ENCODE measurements around the gene HMGCR. TPM values are rescaled to one million over a fixed set of nuclear protein-coding genes. Genes with fewer than 3 reads are reported as not detected.

Gene HMGCR
- total and polyA plus RNA-seq, 4 donors, result 12.4 to 237 (median 77.1) TPM

DNA sequence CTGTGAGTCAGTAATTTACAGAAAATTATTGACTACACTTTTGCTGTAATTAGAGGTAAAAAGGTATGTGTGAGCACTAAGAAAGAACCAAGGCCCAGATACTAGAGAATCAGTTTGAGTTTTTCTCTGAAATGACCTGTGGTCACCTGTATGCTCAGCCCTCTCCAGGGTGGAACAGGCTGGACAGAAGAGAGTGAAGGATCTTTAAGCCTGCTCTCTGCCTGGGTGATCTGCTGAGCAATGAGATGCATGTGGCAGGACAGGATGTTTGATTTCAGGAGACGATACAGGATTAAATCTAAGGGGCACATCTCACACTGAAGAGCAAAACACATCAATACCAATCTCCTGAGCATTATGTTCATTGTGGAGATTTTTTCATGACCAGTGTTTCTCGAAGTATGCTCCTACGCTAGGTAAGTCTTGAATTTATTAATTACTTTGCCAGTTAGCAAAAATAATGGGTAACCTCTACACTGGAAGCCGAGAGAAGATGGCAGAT is 25.5 kb downstream of the HMGCR start (continued):
- TF ChIP-seq, protein P1, sequence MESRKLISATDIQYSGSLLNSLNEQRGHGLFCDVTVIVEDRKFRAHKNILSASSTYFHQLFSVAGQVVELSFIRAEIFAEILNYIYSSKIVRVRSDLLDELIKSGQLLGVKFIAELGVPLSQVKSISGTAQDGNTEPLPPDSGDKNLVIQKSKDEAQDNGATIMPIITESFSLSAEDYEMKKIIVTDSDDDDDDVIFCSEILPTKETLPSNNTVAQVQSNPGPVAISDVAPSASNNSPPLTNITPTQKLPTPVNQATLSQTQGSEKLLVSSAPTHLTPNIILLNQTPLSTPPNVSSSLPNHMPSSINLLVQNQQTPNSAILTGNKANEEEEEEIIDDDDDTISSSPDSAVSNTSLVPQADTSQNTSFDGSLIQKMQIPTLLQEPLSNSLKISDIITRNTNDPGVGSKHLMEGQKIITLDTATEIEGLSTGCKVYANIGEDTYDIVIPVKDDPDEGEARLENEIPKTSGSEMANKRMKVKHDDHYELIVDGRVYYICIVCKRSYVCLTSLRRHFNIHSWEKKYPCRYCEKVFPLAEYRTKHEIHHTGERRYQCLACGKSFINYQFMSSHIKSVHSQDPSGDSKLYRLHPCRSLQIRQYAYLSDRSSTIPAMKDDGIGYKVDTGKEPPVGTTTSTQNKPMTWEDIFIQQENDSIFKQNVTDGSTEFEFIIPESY (IDR thresholded peaks at IDR 0.05), result no peak
- TF ChIP-seq JUND (IDR thresholded peaks at IDR 0.05) (no peak), RXRA (IDR thresholded peaks at IDR 0.05) (no peak)

DNA sequence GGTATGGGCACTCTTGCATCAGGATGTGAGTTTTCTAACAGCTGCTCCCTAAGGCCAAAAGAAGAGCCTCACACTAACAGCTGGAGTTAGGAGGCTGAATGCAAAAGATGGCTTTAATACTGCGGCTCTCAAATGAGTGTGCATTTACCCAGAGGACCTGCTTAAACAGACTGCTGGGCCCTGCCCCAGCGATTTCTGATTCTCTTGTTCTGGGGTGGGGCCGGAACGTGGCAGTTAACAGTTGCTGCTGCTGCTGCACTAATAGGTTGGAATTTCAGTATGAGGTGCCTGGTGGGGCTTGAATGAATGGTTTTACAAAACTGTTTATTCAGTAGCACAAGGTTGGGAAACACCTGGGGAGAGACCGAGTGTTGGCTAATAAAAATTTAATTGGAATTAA is 26.1 kb downstream of the HMGCR start:
- H3K36me3 ChIP-seq (ENCODE audit: control insufficient read depth in 4 of 4, insufficient read depth in 3 of 4, low read depth in 1 of 4, low read length in 3 of 4), result peaks cover 2 to 34% (median 16%) of the 10 kb centered on the region in 4 donors
- no peak overlapping the region for H3K9ac ChIP-seq (ENCODE audit: low read depth in 1 of 2, low read length in 2 of 2)
- H3K9me3 ChIP-seq (ENCODE audit: control insufficient read depth in 4 of 4, low read length in 3 of 4), result no peaks in the 10 kb centered on the region
- TF ChIP-seq, protein P1 (IDR thresholded peaks at IDR 0.05), result no peak
- TF ChIP-seq, protein P2, sequence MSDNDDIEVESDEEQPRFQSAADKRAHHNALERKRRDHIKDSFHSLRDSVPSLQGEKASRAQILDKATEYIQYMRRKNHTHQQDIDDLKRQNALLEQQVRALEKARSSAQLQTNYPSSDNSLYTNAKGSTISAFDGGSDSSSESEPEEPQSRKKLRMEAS (IDR thresholded peaks at IDR 0.05), result no peak
- TF ChIP-seq, protein P3, sequence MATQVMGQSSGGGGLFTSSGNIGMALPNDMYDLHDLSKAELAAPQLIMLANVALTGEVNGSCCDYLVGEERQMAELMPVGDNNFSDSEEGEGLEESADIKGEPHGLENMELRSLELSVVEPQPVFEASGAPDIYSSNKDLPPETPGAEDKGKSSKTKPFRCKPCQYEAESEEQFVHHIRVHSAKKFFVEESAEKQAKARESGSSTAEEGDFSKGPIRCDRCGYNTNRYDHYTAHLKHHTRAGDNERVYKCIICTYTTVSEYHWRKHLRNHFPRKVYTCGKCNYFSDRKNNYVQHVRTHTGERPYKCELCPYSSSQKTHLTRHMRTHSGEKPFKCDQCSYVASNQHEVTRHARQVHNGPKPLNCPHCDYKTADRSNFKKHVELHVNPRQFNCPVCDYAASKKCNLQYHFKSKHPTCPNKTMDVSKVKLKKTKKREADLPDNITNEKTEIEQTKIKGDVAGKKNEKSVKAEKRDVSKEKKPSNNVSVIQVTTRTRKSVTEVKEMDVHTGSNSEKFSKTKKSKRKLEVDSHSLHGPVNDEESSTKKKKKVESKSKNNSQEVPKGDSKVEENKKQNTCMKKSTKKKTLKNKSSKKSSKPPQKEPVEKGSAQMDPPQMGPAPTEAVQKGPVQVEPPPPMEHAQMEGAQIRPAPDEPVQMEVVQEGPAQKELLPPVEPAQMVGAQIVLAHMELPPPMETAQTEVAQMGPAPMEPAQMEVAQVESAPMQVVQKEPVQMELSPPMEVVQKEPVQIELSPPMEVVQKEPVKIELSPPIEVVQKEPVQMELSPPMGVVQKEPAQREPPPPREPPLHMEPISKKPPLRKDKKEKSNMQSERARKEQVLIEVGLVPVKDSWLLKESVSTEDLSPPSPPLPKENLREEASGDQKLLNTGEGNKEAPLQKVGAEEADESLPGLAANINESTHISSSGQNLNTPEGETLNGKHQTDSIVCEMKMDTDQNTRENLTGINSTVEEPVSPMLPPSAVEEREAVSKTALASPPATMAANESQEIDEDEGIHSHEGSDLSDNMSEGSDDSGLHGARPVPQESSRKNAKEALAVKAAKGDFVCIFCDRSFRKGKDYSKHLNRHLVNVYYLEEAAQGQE (IDR thresholded peaks at IDR 0.05), result no peak
- TF ChIP-seq EGR1 (IDR thresholded peaks at IDR 0.05; ENCODE audit: low read depth in 2 of 2) (no peak), RAD21 (IDR thresholded peaks at IDR 0.05) (no peak), HNF4G (IDR thresholded peaks at IDR 0.05) (no peak), HNF4A (conservative IDR thresholded peaks at IDR 0.05) (no peak), NR2F2 (IDR thresholded peaks at IDR 0.05) (no peak), YY1 (IDR thresholded peaks at IDR 0.05) (no peak), RXRA (IDR thresholded peaks at IDR 0.05) (no peak), SP1 (IDR thresholded peaks at IDR 0.05) (no peak), GABPA (IDR thresholded peaks at IDR 0.05 in 1 of 2, conservative IDR thresholded peaks at IDR 0.05 in 1 of 2) (no peak)
- TF ChIP-seq, protein P4, sequence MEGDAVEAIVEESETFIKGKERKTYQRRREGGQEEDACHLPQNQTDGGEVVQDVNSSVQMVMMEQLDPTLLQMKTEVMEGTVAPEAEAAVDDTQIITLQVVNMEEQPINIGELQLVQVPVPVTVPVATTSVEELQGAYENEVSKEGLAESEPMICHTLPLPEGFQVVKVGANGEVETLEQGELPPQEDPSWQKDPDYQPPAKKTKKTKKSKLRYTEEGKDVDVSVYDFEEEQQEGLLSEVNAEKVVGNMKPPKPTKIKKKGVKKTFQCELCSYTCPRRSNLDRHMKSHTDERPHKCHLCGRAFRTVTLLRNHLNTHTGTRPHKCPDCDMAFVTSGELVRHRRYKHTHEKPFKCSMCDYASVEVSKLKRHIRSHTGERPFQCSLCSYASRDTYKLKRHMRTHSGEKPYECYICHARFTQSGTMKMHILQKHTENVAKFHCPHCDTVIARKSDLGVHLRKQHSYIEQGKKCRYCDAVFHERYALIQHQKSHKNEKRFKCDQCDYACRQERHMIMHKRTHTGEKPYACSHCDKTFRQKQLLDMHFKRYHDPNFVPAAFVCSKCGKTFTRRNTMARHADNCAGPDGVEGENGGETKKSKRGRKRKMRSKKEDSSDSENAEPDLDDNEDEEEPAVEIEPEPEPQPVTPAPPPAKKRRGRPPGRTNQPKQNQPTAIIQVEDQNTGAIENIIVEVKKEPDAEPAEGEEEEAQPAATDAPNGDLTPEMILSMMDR (IDR thresholded peaks at IDR 0.05; ENCODE audit: low read depth, low read length, missing input control), result no peak
- TF ChIP-seq, protein P5, sequence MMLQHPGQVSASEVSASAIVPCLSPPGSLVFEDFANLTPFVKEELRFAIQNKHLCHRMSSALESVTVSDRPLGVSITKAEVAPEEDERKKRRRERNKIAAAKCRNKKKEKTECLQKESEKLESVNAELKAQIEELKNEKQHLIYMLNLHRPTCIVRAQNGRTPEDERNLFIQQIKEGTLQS (IDR thresholded peaks at IDR 0.05), result no peak
- no peak overlapping the region for H3K27ac ChIP-seq (ENCODE audit: low read depth in 1 of 2, low read length in 2 of 2)
- H3K4me3 ChIP-seq (ENCODE audit: low read depth in 1 of 3, low read length in 3 of 3), result no peak overlapping the region
- no peaks in the 10 kb centered on the region for H3K27me3 ChIP-seq (ENCODE audit: control insufficient read depth in 4 of 4, insufficient read depth in 4 of 4, low read length in 3 of 4)
- 47% methylated on average over 5 of the region's 5 CpGs for WGBS
- peaks cover 0 to 27% (median 21%) of the 10 kb centered on the region in 4 donors for H3K4me1 ChIP-seq (ENCODE audit: control insufficient read depth in 4 of 4, insufficient read depth in 4 of 4, low read length in 3 of 4)
- DNase-seq (ENCODE audit: low spot score), result no peak
